Endothelial cell of umbilical vein (primary cell): ENCODE results near the gene PLEKHA4. TPM values are rescaled to one million over a fixed set of nuclear protein-coding genes. Genes with fewer than 3 reads are reported as not detected.
"Not testable (repeated sequence)": the region's sequence is repeated elsewhere in the genome, so short reads cannot be mapped to it uniquely, and the experiment has no call there.

ENCODE experiments used
- BruUV-seq: library from RNA; stranded (reverse); fragments of 400-500 nt; replicated peaks from 2 replicates; lab custom pipeline; 2021; lab: Mats Ljungman, UMichigan
- CTCF ChIA-PET: fragments of 300-600, 350-600 bp; sonication (Branson Sonifier 250); formaldehyde crosslinking; loops from one replicate; lab custom pipeline; 2021; ENCODE audit warnings: antibody characterized with exemption, inconsistent platforms; lab: Charles Lee
- POLR2A ChIA-PET: fragments of 300-600, 350-600 bp; sonication (Branson Sonifier 250); formaldehyde crosslinking; loops from one replicate; lab custom pipeline; 2021; ENCODE audit warnings: antibody characterized with exemption, inconsistent platforms; lab: Charles Lee
- DNase-seq: peaks from one replicate; pipeline ENCODE4 v3.0.0-alpha.2; 2011; ENCODE audit warnings: low read depth, low spot score
- FAIRE-seq: peaks from 2 replicates; lab custom pipeline; 2011; peaks lifted over from hg19 to GRCh38; lab: Jason Lieb, UNC
- H2AFZ ChIP-seq: 2 replicates; pipeline ENCODE4 v1.6.0; 2012; ENCODE audit warnings: low read depth, low read length, control low read depth, inconsistent platforms
- H3K27ac ChIP-seq: 2 replicates; pipeline ENCODE4 v1.5.1; 2011; ENCODE audit warnings: low read depth, mild to moderate bottlenecking, control low read depth, low read length, moderate library complexity; ENCODE audit not compliant: insufficient read depth
- H3K27me3 ChIP-seq, 2 experiments: 2 replicates each; pipeline versions ENCODE4 v1.6.0 to v1.6.1; 2011; ENCODE audit warnings: low read length in 2 of 2, mixed read lengths in 1 of 2; ENCODE audit not compliant: control insufficient read depth in 2 of 2, insufficient read depth in 2 of 2
- H3K36me3 ChIP-seq, 2 experiments: 2 replicates in 1 of 2; 3 replicates in 1 of 2; pipeline ENCODE4 v1.5.1; 2011; ENCODE audit warnings: low read length in 2 of 2, mild to moderate bottlenecking in 1 of 2, moderate library complexity in 1 of 2; ENCODE audit not compliant: control insufficient read depth in 2 of 2, insufficient read depth in 2 of 2; ENCODE audit errors: extremely low read depth in 1 of 2
- H3K4me1 ChIP-seq: 3 replicates; pipeline ENCODE4 v1.5.1; 2011; ENCODE audit warnings: mild to moderate bottlenecking, low read length; ENCODE audit not compliant: control insufficient read depth, insufficient read depth; ENCODE audit errors: extremely low read depth
- H3K4me2 ChIP-seq: 2 replicates; pipeline ENCODE4 v1.6.1; 2011; ENCODE audit warnings: low read length, control low read depth, mixed read lengths; ENCODE audit not compliant: insufficient read depth
- H3K4me3 ChIP-seq, 3 experiments: fragments of 200-600 bp in 1 of 3; sonication (generic), shearing (Covaris generic) in 1 of 3; replicated peaks in 1 of 3; 2 replicates each; pipeline ENCODE4 v1.5.1; 2011 to 2016; ENCODE audit warnings: control low read depth in 3 of 3, low read length in 3 of 3, mild to moderate bottlenecking in 2 of 3, inconsistent platforms in 1 of 3, low read depth in 1 of 3, moderate library complexity in 1 of 3; ENCODE audit not compliant: insufficient read depth in 1 of 3
- H3K79me2 ChIP-seq: 2 replicates; pipeline ENCODE4 v1.6.0; 2012; ENCODE audit warnings: low read length, inconsistent platforms; ENCODE audit not compliant: control insufficient read depth, insufficient read depth
- H3K9ac ChIP-seq: replicated peaks from 2 replicates; pipeline ENCODE3; 2011; ENCODE audit warnings: low read length, control low read depth; ENCODE audit not compliant: insufficient read depth; ENCODE audit errors: extremely low read depth
- H3K9me1 ChIP-seq: replicated peaks from 3 replicates; pipeline ENCODE4 v1.6.0; 2011; ENCODE audit warnings: mild to moderate bottlenecking, low read length; ENCODE audit not compliant: control insufficient read depth, insufficient read depth; ENCODE audit errors: extremely low read depth
- H3K9me3 ChIP-seq: replicated peaks from 2 replicates; pipeline ENCODE4 v1.5.1; 2012; ENCODE audit warnings: low read length, inconsistent platforms; ENCODE audit not compliant: control insufficient read depth, insufficient read depth
- H4K20me1 ChIP-seq: replicated peaks from 2 replicates; pipeline ENCODE3; 2011; ENCODE audit warnings: mild to moderate bottlenecking, low read length; ENCODE audit not compliant: control insufficient read depth, insufficient read depth; ENCODE audit errors: extremely low read depth
- EZH2 ChIP-seq: IDR thresholded peaks from 2 replicates; pipeline ENCODE4 v1.6.1; 2012; ENCODE audit warnings: borderline replicate concordance, low read depth, mild to moderate bottlenecking, moderate library complexity, low read length, inconsistent platforms; ENCODE audit not compliant: severe bottlenecking
- FOS ChIP-seq: IDR thresholded peaks from 2 replicates; pipeline ENCODE4 v1.6.1; 2011; ENCODE audit warnings: mild to moderate bottlenecking, low read length, moderate library complexity, borderline replicate concordance; ENCODE audit not compliant: insufficient read depth
- GATA2 ChIP-seq: IDR thresholded peaks from 2 replicates; pipeline ENCODE4 v1.7.0; 2011; ENCODE audit warnings: low read depth, mild to moderate bottlenecking, moderate library complexity, mixed read lengths, low read length; ENCODE audit not compliant: insufficient read length, insufficient read depth
- JUN ChIP-seq: IDR thresholded peaks from 2 replicates; pipeline ENCODE4 v1.6.1; 2011; ENCODE audit warnings: borderline replicate concordance, low read depth; ENCODE audit not compliant: insufficient read length, insufficient read depth
- MYC ChIP-seq: IDR thresholded peaks from one replicate; pipeline ENCODE4 v1.6.1; 2011; ENCODE audit warnings: mild to moderate bottlenecking, low read depth, low read length
- POLR2A ChIP-seq: IDR thresholded peaks from 2 replicates; pipeline ENCODE4 v1.6.1; 2012; ENCODE audit warnings: low read depth, mild to moderate bottlenecking, control low read depth, low read length
- POLR2AphosphoS5 ChIP-seq: IDR thresholded peaks from 2 replicates; pipeline ENCODE4 v1.6.1; 2012; ENCODE audit warnings: low read depth, mild to moderate bottlenecking, control low read depth, low read length, moderate library complexity; ENCODE audit not compliant: insufficient read depth
- dilution Hi-C: fragments of 300-500 bp; cut with MboI; formaldehyde crosslinking; loops from one replicate; pipeline ENCODE4 v1.15.0; 2019; ENCODE audit warnings: low sequenced_read_pairs; ENCODE audit not compliant: extremely low pct_ligation_motif_present
- intact Hi-C: fragments of 100-400 bp; cut with micrococcal nuclease; formaldehyde crosslinking; loops from one replicate; pipeline ENCODE4 v1.10.0; 2022
- polyA plus RNA-seq, 4 experiments: library from polyadenylated mRNA; depleted of rRNA in 3 of 4; stranded (reverse) in 3 of 4; unstranded in 1 of 4; fragments of >200 nt; gene quantifications; 2 replicates each; pipeline versions ENCODE4 v1.2.1 to v1.2.3, GENCODE V29; 2011 to 2012; ENCODE audit warnings: missing spikeins in 1 of 4
- total RNA-seq: library from RNA; stranded (reverse); gene quantifications from 2 replicates; pipeline ENCODE4 v1.2.3, GENCODE V29; 2021
- TF ChIP-seq, protein P1 (sequence below): IDR thresholded peaks from 2 replicates; pipeline ENCODE4 v1.6.1; 2011; ENCODE audit not compliant: insufficient read depth, insufficient read length
- TF ChIP-seq, protein P2 (sequence below), 2 donors: IDR thresholded peaks; 1 replicate in 1 of 2; 2 replicates in 1 of 2; pipeline ENCODE4 v1.5.1; 2011; ENCODE audit warnings: low read length in 2 of 2, mild to moderate bottlenecking in 2 of 2, moderate library complexity in 2 of 2, control low read depth in 1 of 2, inconsistent platforms in 1 of 2, low read depth in 1 of 2; ENCODE audit not compliant: insufficient read depth in 1 of 2; ENCODE audit errors: extremely low read depth in 1 of 2

PLEKHA4 gene
- total and polyA plus RNA-seq, 2 donors (not counting 3 experiments of a cell fraction or from before 2014, with no cell fraction given): 4.5 to 10.1 TPM

DNA sequence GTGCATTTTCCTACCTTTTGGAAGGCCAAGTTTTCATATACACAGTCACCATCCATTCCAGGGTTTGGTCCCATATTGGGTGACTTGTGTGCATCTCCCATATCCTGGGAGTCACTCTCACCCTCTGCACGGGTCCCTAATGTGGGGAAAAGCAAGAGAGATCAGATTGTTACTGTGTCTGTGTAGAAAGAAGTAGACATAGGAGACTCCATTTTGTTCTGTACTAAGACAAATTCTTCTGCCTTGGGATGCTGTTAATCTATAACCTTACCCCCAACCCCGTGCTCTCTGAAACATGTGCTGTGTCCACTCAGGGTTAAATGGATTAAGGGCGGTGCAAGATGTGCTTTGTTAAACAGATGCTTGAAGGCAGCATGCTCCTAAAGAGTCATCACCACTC lies 21.1 kb upstream of the PLEKHA4 start:
- BruUV-seq, H3K9me3 ChIP-seq, H3K9ac ChIP-seq, H3K27me3 ChIP-seq, H3K4me3 ChIP-seq, H3K36me3 ChIP-seq, H3K79me2 ChIP-seq, H4K20me1 ChIP-seq, H3K4me2 ChIP-seq, intact Hi-C loops, H3K27ac ChIP-seq, H3K9me1 ChIP-seq, H2AFZ ChIP-seq, dilution Hi-C loops, FAIRE-seq, DNase-seq, POLR2A ChIA-PET, H3K4me1 ChIP-seq: not testable (repeated sequence)
- CTCF ChIA-PET: interaction anchor here (0.6 to 1.0 kb wide), 2 partner anchors 9 to 10 kb away, joined by 3 read pairs; no protein-coding TSS in a partner anchor

DNA sequence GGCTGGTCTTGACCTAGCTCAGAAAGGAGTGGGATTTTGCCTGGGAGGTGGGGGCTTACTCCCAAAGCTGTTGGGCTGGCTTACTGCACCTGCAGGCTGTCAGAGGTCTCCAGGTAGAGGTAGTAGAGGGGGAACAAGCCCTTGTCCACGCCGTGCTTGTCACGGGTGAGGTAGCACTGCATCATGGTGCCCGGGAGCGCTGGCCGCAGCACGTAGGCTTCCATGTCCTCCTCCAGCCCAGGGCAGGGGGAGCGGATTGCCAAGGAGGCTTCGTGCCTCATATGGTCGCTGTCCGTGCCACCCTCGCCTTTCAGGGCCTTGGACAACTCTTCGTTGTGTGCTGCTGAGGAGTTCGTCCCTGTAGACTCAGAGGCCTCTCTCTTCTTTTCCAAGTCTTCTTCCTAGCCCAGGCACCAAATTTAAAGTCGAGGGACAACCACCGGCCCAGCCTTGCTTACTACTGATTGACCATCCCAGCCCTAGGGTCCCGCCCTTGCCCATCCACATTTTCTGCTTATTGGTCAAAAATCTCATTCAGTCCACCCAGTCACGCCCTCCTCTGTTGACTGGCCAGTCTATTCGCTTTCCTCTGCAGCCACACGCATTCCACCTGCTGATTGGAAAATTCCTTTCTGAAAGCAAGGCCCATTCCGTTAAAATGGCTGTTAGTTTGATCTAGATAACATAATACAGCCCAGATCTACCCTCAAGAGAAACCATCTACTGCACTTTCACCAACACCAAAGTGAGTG lies 19.6 kb upstream of the PLEKHA4 start:
- no peak overlapping the region for H3K4me3 ChIP-seq
- dilution Hi-C loops (no loop called here), intact Hi-C loops (no loop called here)
- FAIRE-seq (no peak), DNase-seq (no peak)
- no peaks in the 10 kb centered on the region for H3K4me1 ChIP-seq
- no peaks in the 10 kb centered on the region for H3K79me2 ChIP-seq
- H3K27ac ChIP-seq: no peak overlapping the region
- TF ChIP-seq EZH2 (no peak), POLR2AphosphoS5 (no peak), MYC (no peak), POLR2A (no peak), FOS (no peak), JUN (no peak), GATA2 (no peak)
- TF ChIP-seq, protein P1, sequence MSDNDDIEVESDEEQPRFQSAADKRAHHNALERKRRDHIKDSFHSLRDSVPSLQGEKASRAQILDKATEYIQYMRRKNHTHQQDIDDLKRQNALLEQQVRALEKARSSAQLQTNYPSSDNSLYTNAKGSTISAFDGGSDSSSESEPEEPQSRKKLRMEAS: no peak
- TF ChIP-seq, protein P2, sequence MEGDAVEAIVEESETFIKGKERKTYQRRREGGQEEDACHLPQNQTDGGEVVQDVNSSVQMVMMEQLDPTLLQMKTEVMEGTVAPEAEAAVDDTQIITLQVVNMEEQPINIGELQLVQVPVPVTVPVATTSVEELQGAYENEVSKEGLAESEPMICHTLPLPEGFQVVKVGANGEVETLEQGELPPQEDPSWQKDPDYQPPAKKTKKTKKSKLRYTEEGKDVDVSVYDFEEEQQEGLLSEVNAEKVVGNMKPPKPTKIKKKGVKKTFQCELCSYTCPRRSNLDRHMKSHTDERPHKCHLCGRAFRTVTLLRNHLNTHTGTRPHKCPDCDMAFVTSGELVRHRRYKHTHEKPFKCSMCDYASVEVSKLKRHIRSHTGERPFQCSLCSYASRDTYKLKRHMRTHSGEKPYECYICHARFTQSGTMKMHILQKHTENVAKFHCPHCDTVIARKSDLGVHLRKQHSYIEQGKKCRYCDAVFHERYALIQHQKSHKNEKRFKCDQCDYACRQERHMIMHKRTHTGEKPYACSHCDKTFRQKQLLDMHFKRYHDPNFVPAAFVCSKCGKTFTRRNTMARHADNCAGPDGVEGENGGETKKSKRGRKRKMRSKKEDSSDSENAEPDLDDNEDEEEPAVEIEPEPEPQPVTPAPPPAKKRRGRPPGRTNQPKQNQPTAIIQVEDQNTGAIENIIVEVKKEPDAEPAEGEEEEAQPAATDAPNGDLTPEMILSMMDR (IDR thresholded peaks at IDR 0.05; ENCODE audit: extremely low read depth in 1 of 2, insufficient read depth in 1 of 2, low read depth in 1 of 2, low read length in 2 of 2): no peak
- no peaks in the 10 kb centered on the region for H3K9me3 ChIP-seq
- H2AFZ ChIP-seq: no peak overlapping the region
- no peak overlapping the region for H3K9ac ChIP-seq
- H4K20me1 ChIP-seq: no peaks in the 10 kb centered on the region
- H3K27me3 ChIP-seq: peaks cover 0 to 5% of the 10 kb centered on the region in 2 experiments
- ChIA-PET CTCF (interaction anchor here (1.0 kb wide), 1 partner anchor 9 kb away, joined by 3 read pairs; no protein-coding TSS in a partner anchor), POLR2A (no interaction called here)
- no peaks in the 10 kb centered on the region for H3K36me3 ChIP-seq
- no peak overlapping the region for H3K4me2 ChIP-seq
- BruUV-seq: no TSS peak
- no peaks in the 10 kb centered on the region for H3K9me1 ChIP-seq
